ENCODE results near the gene ASIC3.

The ASIC3 gene

DNA sequence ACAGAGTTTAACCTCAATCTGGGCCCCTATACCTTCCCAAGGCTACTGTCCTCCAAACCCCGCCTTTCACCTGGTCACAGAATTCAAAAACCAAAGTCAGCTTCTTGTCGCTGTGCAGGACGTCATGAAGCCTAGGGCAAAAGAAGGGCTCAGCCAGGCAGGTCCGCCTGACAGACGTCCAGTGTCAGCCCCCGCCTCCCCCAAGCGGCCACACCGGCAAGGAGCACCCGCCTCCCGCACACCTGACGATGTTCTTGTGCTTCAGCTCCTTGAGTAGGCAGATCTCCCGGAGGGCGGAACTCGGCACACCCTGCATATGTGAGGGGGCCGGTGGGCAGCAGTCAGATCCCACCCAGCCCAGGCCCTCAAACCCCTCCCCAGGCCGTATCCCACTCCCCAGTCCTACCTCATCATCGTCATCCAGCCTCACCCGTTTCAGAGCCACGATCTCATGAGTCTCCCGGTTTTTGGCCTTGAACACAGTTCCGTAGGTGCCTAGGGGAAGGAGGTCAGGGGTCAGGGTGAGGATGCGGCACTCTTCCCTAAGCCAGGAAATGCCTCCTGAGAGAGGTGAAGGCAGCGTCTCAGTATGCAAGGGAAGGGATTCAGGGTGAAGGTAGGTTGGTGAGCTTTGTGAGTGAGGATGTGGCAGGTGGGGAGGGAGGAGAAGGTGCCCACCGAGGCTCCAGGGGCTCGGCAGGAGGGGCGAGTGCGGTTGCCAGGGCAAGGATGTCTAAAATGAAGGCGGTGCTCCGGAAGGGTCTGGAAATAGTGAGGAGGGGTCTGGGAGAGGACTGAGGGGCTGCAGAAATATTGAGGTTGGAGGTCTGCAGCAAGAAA lies 8.6 kb downstream of the ASIC3 start:
- DNase-seq (ENCODE audit: low read depth) = no peak

DNA sequence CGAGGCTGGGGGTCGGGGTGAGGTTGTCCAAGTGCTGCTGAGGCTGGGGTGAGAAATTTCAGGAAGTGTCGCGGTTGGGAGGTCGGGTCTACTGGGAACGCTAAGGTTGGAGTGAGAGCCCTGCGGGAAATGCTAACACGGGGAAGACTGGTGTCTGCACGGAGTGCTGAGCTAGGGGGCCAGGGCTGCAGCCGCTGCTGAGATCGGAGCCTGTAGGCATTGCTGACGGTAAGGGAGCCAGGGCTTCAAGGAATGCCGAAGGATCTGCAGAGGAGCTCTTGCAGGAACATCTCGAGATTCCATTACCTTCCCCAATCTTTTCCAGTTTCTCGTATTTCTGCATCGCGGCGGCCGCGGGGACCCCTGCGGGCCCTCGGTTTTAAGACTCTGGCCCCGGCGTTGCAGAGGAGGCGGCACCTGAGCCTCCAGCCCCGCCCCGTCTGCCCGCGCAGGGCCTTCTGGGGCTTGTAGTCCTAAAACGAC lies 9.2 kb downstream of the ASIC3 start, which contains the start of gene CDK5:
Gene CDK5 (minus strand): TSS at position 392 of the 483 bp plus-strand sequence. CDS start 49 bp downstream, at position 343.
- DNase-seq (ENCODE audit: low read depth) = no peak

DNA sequence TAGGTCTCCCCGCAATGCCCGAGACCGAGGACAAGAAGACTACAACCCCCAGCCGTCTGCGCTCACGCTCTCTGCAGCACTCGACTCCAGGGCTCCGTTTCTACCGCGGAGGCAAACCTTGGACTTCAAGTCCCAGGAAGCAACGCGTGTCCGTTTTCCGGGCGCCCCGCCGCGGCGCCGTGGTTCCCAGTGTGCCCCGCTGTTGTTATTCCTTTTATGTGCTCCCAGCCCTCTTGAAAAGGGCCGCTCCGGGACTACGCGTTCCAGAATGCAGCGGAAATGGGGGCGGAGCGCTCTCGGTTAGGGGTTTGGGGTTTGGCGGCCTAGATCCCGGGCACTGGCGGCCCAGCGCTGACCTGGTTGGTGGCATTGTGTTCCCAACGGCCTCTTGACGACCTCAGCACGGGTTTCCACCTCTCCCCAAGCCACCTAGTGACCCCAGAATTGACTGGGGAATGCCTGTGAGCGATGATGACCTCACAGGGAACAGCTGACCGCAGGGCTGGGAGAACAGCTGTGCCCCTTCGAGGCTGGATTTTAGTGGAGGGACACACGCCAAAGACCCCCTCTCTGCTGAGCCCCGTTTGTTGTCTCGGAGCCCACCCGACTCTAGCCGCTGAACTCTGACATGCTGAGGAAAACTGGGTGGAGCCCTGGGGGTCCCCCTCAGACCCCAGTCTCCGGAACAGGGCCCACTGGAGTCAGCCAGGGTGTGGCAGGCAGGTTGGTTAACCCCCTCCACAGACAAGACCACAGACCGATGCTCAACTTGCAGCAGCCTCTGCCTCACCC lies 9.9 kb downstream of the ASIC3 start:
- peak; percentile 99 for DNase-seq (ENCODE audit: low read depth)

GRCh38 chr7:151058781-151059366 lies 10.5 kb downstream of the ASIC3 start:
- DNase-seq (ENCODE audit: low read depth) = peak; percentile 47

GRCh38 chr7:151059367-151060112 lies 11.2 kb downstream of the ASIC3 start, which contains the start of gene SLC4A2:
Gene SLC4A2 (plus strand): TSS chr7:151059589. CDS start chr7:151061988, 2,399 bp downstream.
- DNase-seq (ENCODE audit: low read depth) = peak; percentile 74

GRCh38 chr7:151060113-151060415 lies 11.7 kb downstream of the ASIC3 start:
- peak; percentile 49 for DNase-seq (ENCODE audit: low read depth)

DNA sequence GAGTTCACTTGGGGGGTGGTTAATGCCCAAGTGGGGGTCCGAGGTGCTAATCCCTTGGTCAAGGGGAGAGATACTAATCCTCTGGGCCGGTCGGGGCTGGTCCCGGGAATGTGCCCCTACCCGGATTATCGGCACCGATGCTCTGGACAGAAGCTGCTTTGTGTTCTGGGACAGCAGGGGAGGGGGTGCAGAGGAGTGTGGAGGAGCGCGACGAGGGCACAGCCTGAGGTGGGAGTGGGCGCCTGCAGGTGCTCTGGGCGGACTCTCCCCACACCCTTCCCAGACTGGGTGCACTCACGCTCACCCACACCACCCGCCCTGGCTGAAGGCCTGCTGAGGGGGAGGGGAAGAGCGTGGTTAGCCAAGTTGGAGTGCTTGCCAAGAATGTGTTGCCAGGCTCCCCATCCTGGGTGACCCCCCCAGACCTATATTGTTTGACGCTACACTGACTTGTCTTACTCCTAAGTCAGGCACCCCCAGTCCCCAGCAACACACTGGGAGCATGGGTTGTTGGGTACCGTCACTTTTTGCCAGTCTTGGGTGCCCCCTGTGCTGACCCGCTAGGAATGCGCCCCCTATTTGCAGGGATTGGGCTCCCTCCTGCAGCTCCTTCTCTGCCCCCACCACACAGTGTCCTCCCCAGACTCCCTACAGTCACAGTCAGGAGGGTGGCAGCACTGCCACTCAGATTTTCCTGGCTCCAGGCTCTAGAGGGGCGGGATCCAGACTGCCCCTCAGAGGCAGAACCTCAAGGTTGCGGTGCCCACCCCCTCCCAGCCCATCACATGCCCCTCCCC lies 12.3 kb downstream of the ASIC3 start:
- DNase-seq (ENCODE audit: low read depth) = peak; percentile 48

GRCh38 chr7:151061213-151062110 lies 13.1 kb downstream of the ASIC3 start:
- no peak for DNase-seq (ENCODE audit: low read depth)

GRCh38 chr7:151062111-151062398 lies 13.7 kb downstream of the ASIC3 start:
- DNase-seq (ENCODE audit: low read depth) = no peak

GRCh38 chr7:151062399-151063211 lies 14.3 kb downstream of the ASIC3 start:
- DNase-seq (ENCODE audit: low read depth) = peak; percentile 71

DNA sequence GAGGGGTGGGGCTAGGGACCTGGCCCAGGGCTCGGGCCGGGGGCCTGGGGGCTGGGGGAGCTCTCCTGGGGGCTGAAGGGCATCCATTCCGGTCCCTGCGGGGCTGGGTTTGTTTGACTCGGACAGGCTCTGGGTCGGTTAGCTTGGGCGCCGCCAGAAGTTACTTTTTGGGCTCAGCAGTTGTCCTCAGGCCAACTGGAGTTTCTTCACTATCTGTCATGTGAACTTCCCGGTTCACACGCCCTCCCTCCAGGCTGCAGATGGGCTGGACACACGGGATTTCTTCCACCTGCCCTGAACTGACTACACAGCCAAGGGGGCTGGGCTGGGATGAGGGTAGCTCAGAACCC lies 14.9 kb downstream of the ASIC3 start:
- DNase-seq (ENCODE audit: low read depth) = peak; percentile 55

DNA sequence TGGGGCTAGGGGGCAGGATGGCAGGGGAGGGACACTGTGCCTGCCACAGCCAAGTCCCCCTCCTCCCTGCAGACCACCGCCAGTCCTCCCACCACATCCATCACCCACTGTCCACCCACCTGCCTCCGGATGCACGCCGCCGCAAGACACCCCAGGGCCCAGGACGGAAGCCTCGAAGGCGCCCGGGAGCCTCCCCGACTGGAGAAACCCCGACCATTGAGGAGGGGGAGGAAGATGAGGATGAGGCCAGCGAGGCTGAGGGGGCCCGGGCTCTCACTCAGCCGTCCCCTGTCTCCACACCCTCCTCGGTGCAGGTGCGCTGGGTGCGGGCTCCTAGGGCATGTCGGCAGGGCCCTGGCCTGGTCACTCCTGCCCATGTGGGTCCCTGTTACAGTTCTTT lies 16.1 kb downstream of the ASIC3 start:
- DNase-seq (ENCODE audit: low read depth) = no peak

DNA sequence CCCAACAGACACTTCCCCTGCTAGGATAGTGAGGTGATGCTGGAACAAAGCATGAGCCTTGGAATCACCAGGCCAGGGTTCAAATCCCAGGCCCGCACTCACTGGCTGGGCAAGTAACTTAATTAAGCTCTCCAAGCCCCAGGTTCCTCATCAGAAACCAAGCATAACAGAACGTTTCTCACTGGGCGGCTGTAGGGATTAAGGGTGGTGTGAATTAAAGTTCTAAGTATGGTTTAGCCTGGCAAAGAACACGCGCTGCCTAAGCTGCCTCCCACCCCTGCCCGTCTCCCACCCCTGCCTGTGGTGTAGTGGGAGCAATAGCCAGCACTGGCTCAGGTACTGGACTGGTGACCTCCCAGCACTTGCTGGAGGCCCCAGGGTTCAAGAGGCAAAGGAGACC lies 16.7 kb downstream of the ASIC3 start:
- no peak for DNase-seq (ENCODE audit: low read depth)

GRCh38 chr7:151065516-151065915 lies 17.2 kb downstream of the ASIC3 start:
- DNase-seq (ENCODE audit: low read depth) = no peak

DNA sequence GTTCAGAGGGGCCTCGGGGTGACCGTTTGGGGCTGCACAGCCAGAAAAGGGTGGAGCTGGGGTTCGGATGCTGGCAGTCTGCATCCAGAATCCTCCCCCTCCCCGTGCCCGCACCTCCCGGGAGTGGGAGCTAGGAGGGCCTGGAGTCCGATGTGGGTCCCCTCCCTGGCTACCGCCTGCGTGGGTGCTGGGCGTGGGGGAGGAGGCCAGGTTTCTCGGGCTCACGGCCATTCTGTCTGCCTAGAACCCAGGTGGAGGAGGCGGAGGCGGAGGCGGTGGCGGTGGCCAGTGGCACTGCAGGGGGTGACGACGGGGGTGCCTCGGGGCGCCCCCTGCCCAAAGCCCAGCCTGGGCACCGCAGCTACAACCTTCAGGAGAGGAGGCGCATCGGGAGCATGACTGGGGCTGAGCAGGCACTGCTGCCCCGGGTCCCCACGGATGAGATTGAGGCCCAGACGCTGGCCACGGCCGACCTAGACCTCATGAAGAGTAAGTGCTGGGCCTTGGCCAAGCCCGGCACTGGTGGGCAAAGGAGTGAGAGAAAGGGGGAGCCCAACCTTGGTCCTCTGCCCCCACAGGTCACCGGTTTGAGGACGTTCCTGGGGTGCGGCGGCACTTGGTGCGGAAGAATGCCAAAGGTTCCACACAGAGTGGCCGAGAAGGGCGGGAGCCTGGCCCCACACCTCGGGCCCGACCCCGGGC lies 18.1 kb downstream of the ASIC3 start:
- DNase-seq (ENCODE audit: low read depth) = no peak

DNA sequence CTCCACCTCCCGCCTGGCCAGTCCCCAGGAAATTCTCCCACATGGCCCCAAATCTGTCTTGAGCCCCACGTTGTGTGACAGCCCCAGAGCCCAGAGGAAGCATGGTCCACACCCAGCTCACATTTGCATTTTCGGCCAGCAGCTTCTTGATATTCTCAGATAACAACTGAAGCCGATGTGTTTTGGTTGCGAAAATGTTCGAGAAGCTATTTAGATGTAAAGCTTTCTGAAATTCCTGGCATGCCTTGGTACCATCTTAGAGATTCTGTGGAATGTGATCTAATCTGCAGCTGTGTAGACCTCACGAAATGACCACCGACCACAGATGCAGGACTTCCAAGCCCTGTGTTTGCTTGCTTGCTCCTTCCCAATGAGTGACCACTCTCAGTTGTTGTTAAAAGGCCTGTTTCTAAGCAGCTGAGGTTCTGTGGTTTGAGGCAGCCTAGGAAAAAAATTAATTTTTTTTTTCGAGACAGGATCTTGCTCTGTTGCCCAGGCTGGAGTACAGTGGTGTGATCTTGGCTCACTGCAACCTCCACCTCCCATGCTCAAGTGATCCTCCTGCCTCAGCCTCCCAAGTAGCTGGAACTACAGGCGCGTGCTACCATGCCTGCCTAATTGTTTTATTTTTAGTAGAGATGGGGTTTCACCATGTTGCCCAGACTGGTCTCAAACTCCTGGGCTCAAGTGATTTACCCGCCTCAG lies 19.9 kb downstream of the ASIC3 start:
- no peak for DNase-seq (ENCODE audit: low read depth)

DNA sequence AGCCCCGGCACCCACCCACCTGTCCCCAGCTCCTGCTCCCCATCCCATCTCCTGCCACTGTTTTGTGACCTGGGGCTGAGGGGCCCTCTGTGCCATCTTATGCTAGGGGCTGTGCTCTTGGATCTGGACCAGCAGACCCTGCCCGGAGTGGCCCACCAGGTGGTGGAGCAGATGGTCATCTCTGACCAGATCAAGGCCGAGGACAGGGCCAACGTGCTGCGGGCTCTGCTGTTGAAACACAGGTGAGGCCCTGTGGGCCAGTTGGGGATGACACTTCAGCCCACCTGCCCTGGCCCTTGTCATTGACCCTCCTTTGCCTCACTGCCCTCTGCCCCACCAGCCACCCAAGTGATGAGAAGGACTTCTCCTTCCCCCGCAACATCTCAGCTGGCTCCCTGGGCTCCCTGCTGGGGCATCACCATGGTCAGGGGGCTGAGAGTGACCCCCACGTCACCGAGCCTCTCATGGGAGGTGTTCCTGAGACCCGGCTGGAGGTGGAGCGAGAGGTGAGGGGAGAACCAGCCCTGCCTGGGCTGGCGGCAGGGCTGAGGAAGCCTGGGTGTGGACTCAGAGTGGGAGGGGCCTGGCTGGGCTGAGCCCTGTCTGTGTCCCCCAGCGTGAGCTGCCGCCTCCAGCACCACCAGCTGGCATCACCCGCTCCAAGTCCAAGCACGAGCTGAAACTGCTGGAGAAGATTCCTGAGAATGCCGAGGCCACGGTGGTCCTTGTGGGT lies 21.7 kb downstream of the ASIC3 start:
- DNase-seq (ENCODE audit: low read depth) = no peak

GRCh38 chr7:151070574-151070960 lies 22.2 kb downstream of the ASIC3 start:
- DNase-seq (ENCODE audit: low read depth) = no peak

Measured in ELR (cell line).